GM18907 (cell line): ENCODE data around the gene CPA2.
"Not testable (repeated sequence)": the region's sequence is repeated elsewhere in the genome, so short reads cannot be mapped to it uniquely, and the experiment has no call there.

Experiments
- ATAC-seq: cut with Tn5 transposase; IDR thresholded peaks from one replicate; pipeline ENCODE4 v1.9.1; 2021; ENCODE audit warnings: mild to moderate bottlenecking, moderate library complexity; ENCODE audit not compliant: unreplicated experiment

The CPA2 gene

GRCh38 chr7:130266258-130266960 lies at the start of gene CPA2:
TSS of gene CPA2 (plus strand) at chr7:130266863. CDS start at chr7:130266882, 19 bp downstream.
- no peak for ATAC-seq

DNA sequence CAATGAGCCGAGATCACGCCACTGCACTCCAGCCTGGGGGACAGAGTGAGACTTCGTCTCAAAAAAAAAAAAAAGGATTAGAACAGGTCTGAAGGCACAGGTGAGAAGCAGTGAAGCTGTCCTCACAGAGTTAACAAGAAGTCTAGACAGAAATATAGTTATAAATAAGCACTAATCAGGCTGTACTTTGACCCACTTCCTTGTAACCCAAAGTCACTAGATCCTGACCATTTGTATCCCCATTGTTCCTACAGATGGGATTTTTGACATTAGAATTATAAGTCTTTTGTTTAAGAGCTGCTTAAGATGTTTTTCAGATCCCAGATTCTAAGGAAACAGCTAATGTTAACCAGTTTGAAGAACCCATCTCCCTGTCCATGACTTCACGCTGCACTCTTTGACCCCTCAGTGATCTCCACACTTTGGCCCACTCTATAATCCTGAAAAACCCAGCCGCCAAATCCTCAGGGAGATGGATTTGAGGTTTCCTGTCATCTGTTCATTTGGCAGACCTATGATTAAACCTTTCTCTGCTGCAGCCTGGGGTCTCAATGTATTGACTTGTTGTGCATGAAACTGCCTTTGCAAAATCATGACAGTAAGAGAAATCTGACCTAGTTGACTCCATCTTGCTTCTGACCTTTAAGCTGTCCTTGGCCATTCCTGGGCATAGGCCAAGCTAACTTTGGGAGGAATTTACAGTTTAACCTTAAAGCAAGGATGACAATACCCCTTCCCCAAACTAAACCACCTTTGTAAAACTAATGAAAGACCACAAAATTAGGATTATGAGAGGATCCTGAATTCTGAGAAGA lies 47.6 kb upstream of the CPA2 start:
- ATAC-seq, result no peak

DNA sequence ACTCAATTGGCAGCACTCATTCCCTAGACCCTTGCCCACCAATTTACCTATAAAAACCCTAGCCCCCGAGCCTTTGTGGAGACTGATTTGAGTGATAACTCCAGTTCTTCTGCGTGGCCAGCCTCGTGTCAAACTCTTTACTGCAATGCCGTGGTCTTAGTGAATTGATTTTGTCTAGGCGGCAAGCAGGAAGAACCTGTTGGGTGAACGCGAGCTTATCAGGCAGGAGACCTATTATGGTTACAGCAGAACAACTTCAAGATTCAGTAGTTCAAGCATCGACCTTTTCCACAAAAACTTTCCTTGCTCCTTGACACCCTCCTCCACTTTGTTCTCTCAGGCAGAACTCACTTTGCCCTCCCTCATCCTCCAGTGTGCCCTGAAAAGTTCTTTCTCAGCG lies 46.8 kb upstream of the CPA2 start:
- ATAC-seq, result no peak

DNA sequence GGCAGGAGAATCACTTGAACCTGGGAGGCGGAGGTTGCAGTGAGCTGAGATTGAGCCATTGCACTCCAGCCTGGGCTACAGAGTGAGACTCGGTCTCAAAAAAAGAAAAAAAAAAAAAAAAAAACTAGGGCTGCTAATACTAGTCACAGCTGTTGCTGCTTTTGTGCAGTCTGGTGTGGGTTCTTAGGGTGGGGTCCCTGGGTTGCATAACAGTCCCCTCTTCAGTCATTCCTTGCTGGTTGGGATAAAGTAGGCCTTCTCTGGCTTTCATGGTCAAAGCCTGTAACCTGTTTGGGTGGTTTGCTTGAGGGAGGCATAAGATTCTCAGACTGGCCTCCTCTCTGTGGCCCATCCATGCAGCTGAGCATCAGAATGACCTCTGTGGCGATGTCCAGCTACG lies 44.9 kb upstream of the CPA2 start:
- ATAC-seq, result no peak

DNA sequence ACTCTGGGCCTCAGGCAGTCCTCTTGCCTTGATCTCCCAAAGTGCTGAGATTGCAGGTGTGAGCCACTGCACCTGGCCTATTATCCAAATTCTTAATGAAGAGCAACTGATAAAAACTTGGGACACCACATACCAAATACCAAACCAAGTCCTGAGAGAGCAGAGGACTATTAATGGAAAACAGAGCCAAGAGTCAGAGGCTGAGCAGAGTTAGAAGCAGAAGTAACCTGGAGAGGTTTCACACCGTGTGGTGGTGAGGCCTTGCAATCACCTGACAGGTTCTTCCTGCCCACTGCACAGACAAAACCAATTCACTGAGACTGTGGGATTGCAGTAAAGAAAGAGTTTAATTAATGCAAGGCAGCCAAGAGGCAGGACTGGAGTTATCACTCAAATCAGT lies 43.0 kb upstream of the CPA2 start:
- ATAC-seq, result no peak

- no peak for ATAC-seq
Measured at GRCh38 chr7:130224210-130224609, 42.5 kb upstream of the CPA2 start.

DNA sequence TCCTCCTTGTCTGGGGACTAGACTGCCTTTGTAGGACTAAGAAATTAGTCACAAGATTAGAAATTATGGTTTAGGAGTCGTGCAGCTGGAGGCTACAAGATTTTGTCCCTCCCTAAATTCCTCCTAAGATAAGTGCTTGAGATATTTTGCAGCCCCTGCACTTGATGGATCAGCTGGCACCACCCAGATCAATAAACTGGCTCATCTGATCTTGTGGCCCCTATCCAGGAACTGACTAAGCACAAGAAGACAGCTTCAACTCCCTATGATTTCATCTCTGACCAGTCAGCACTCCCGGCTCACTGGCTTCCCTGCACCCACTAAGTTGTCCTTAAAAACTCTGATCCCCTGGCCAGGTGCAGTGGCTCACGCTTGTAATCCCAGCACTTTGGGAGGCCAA lies 41.7 kb upstream of the CPA2 start:
- ATAC-seq, result not testable (repeated sequence)

DNA sequence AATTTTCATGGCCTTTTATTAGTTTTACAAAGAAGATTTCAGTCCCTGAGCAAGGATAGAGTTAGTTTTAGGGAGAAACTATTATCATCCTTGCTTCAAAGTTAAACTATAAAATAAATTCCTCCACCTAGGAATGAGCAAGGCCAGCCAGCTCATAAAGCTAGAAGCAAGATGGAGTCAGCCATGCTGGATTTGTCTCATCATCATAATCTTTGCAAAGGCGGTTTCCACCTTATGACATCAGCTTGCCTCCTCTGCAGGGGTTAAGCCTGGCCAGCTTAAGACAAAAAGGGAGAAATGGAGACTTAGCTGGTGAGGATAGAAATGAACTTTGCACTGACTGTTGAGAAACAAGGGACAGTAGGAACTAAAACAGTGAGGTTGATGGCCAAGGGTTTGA lies 40.3 kb upstream of the CPA2 start:
- ATAC-seq, result no peak

DNA sequence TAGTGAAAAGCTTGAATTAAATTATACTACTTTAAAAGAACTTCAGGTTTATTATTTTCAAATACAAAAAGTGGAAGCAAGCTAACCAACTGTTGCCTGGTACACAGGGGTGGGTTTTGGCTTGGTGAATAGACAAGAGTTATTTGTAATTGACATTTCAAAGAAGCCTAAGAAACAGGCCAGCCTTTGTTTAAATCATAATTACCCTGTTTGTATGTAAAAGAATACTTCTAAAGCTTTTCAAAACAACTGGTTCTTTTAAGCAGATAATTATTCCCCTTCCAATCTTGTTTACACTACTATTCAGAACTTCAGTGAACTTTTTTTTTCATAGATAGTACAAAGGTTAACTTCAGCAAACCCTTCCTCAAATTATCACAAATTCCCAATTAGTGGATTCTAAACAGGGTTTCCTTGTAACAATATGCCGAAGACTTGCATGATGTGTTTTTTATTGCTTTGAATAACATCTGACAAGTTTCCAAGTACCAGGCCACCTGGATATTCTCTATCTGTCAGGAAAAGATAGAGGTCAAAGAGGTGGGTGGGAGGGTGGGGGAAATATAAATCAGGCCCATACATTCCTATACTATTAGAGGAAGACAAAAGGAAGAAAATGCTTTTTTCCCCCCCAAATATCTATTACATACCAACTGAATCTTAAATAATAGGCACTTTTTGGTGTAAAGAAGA lies 38.6 kb upstream of the CPA2 start:
- ATAC-seq, result no peak

GRCh38 chr7:130228840-130229502 lies 37.7 kb upstream of the CPA2 start:
- no peak for ATAC-seq

GRCh38 chr7:130229981-130230380 lies 36.7 kb upstream of the CPA2 start:
- ATAC-seq, result not testable (repeated sequence)

DNA sequence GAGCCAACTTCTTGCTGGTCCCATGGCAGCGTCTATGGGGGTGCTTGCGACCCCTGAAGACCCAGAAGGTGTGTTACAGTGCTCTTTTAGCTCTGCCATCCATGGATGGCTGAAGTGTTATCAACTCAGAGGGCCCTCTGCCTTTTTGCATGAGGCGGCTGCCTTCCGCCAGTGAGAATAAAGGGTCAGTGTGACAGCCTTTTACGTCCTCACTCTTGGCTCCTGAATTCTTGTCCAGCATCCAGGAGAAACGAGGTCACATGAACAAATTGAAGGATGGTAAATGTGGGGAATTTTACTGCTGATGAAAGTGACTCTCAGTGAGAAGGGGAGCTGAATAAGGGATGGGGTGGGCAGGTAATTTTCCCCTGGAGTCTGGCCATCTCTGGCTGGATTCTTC lies 34.9 kb upstream of the CPA2 start:
- no peak for ATAC-seq

DNA sequence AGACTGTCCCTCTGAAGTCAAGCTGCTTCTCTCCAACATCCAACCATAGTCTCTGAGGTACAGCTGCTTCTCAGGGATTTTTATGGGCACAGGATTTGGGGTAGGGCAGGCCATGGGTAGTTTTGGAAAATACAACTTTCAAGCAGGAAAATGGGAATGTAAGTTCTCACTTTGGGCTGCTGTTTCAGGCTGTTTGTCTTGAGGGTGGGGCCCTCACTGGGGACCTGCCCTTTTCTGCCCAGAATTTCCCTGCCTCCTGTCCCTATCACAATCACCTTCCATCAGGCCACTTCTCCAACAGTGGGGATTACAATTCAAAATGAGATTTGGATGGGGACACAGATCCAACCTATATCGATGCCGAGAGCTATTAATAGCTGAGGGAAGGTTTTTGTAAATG lies 34.5 kb upstream of the CPA2 start:
- no peak for ATAC-seq

GRCh38 chr7:130234078-130234477 lies 32.6 kb upstream of the CPA2 start:
- ATAC-seq, result no peak

DNA sequence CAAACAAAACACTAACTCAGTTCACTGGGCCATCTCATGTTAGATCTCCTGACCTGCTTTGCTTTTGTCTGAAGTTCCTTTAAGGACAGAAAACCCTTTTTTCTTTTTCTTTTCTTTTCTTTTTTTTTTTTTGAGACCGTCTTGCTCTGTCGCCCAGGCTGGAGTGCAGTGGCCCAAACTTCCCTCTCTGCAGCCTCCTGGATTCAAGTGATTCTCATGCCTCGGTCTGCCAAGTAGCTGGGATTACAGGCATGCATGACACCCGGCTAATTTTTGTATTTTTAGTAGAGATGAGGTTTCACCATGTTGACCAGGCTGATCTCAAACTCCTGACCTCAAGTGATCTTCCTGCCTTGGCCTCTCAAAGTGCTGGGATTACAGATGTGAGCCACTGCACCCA lies 30.3 kb upstream of the CPA2 start:
- ATAC-seq, result not testable (repeated sequence)

- no peak for ATAC-seq
Measured at GRCh38 chr7:130240240-130240639, 26.4 kb upstream of the CPA2 start.

GRCh38 chr7:130242198-130243014 lies 24.3 kb upstream of the CPA2 start:
- ATAC-seq, result peak; percentile 52

GRCh38 chr7:130243486-130243885 lies 23.2 kb upstream of the CPA2 start:
- ATAC-seq, result not testable (repeated sequence)

GRCh38 chr7:130246491-130246890 lies 20.2 kb upstream of the CPA2 start:
- not testable (repeated sequence) for ATAC-seq

DNA sequence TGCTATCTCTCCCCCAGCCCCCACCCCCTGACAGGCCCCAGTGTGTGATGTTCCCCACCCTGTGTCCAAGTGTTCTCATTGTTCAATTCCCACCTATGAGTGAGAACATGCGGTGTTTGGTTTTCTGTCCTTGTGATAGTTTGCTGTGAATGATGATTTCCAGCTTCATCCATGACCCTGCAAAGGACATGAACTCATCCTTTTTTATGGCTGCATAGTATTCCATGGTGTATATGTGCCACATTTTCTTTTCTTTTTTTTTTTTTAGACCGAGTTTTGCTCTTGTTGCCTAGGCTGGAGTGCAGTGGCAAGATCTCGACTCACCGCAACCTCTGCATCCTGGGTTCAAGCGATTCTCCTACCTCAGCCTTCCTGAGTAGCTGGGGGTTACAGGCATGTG lies 17.8 kb upstream of the CPA2 start:
- not testable (repeated sequence) for ATAC-seq
